H1 (cell line): ENCODE results near the gene UNC13C. TPM values are rescaled to one million over a fixed set of nuclear protein-coding genes. Genes with fewer than 3 reads are reported as not detected.

ENCODE experiments used
- CTCF ChIA-PET: fragments of 300-600 bp; sonication (Branson Sonifier 250); formaldehyde crosslinking; loops from one replicate; lab custom pipeline; 2021; ENCODE audit not compliant: partially characterized antibody; lab: Charles Lee
- POLR2A ChIA-PET: fragments of 300-600 bp; sonication (Branson Sonifier 250); formaldehyde crosslinking; loops from one replicate; lab custom pipeline; 2021; ENCODE audit warnings: inconsistent platforms; ENCODE audit not compliant: partially characterized antibody; lab: Charles Lee
- DNase-seq, 2 experiments: peaks; one replicate each; pipeline versions ENCODE4 v3.0.0 to v3.0.0-alpha.2; 2010 to 2022; ENCODE audit warnings: low spot score in 2 of 2, low read depth in 1 of 2, mixed read lengths in 1 of 2
- FAIRE-seq: peaks from 2 replicates; lab custom pipeline; 2011; peaks lifted over from hg19 to GRCh38; lab: Jason Lieb, UNC
- H2AFZ ChIP-seq: 2 replicates; pipeline ENCODE4 v1.8.1; 2012; ENCODE audit warnings: low read length, inconsistent platforms
- H2AK5ac ChIP-seq: 2 replicates; pipeline ENCODE4 v1.6.1; 2013; ENCODE audit warnings: low read depth, low read length
- H2BK120ac ChIP-seq: replicated peaks from 2 replicates; pipeline ENCODE3; 2013; ENCODE audit warnings: low read depth, low read length, inconsistent platforms
- H2BK12ac ChIP-seq: 2 replicates; pipeline ENCODE4 v1.6.1; 2013; ENCODE audit warnings: low read depth, low read length
- H2BK15ac ChIP-seq: 2 replicates; pipeline ENCODE4 v1.6.1; 2013; ENCODE audit warnings: low read length
- H2BK20ac ChIP-seq: 2 replicates; pipeline ENCODE4 v1.6.1; 2013; ENCODE audit warnings: low read length
- H2BK5ac ChIP-seq: 2 replicates; pipeline ENCODE4 v1.6.1; 2013; ENCODE audit warnings: low read depth, low read length
- H3K14ac ChIP-seq: 2 replicates; pipeline ENCODE4 v1.6.1; 2013; ENCODE audit warnings: inconsistent platforms; ENCODE audit not compliant: insufficient read length
- H3K18ac ChIP-seq: 2 replicates; pipeline ENCODE4 v1.6.1; 2013; ENCODE audit warnings: low read length; ENCODE audit errors: extremely low read depth
- H3K23ac ChIP-seq: 2 replicates; pipeline ENCODE4 v1.6.1; 2013; ENCODE audit warnings: inconsistent platforms; ENCODE audit not compliant: insufficient read length
- H3K23me2 ChIP-seq: 2 replicates; pipeline ENCODE4 v1.6.1; 2013; ENCODE audit warnings: low read depth, low read length
- H3K27ac ChIP-seq: 2 replicates; pipeline ENCODE4 v1.6.1; 2011; ENCODE audit warnings: low read depth, low read length, inconsistent platforms
- H3K27me3 ChIP-seq, 4 experiments: replicated peaks in 1 of 4; 1 replicate in 1 of 4; 2 replicates in 3 of 4; pipeline versions ENCODE4 v1.6.1 to v1.8.1; 2011 to 2013; ENCODE audit warnings: low read length in 3 of 4, mild to moderate bottlenecking in 3 of 4, inconsistent platforms in 2 of 4, mixed read lengths in 2 of 4, moderate library complexity in 1 of 4; ENCODE audit not compliant: control insufficient read depth in 3 of 4, insufficient read depth in 3 of 4; ENCODE audit errors: extremely low read depth in 1 of 4
- H3K36me3 ChIP-seq, 4 experiments: 2 replicates each; pipeline versions ENCODE4 v1.6.1 to v1.8.1; 2011 to 2013; ENCODE audit warnings: mild to moderate bottlenecking in 4 of 4, low read length in 3 of 4, moderate library complexity in 2 of 4, control low read depth in 1 of 4, inconsistent platforms in 1 of 4; ENCODE audit not compliant: insufficient read depth in 4 of 4, control insufficient read depth in 2 of 4
- H3K4ac ChIP-seq: replicated peaks from 2 replicates; pipeline ENCODE3; 2013; ENCODE audit warnings: low read length, low read depth, mixed read lengths, inconsistent platforms; ENCODE audit not compliant: insufficient read length
- H3K4me1 ChIP-seq, 4 experiments: replicated peaks in 1 of 4; 1 replicate in 1 of 4; 2 replicates in 3 of 4; pipeline versions ENCODE4 v1.6.1 to v1.8.1; 2011 to 2013; ENCODE audit warnings: low read length in 3 of 4, inconsistent platforms in 2 of 4, mixed read lengths in 1 of 4; ENCODE audit not compliant: insufficient read depth in 4 of 4, control insufficient read depth in 3 of 4
- H3K4me2 ChIP-seq, 2 experiments: 2 replicates each; pipeline versions ENCODE4 v1.6.1 to v1.8.1; 2011 to 2013; ENCODE audit warnings: low read depth in 2 of 2, low read length in 2 of 2, control low read depth in 1 of 2, inconsistent platforms in 1 of 2, mild to moderate bottlenecking in 1 of 2; ENCODE audit not compliant: insufficient read depth in 1 of 2
- H3K4me3 ChIP-seq, 4 experiments: fragments of 200-600, 300-600 bp in 1 of 4; sonication (generic), shearing (Covaris generic), sonication (Bioruptor Twin) in 1 of 4; 2 replicates each; pipeline versions ENCODE4 v1.5.1 to v1.8.1; 2011 to 2016; ENCODE audit warnings: low read length in 4 of 4, low read depth in 3 of 4, control low read depth in 2 of 4, inconsistent platforms in 2 of 4, mild to moderate bottlenecking in 2 of 4, mixed read lengths in 1 of 4, moderate library complexity in 1 of 4; ENCODE audit not compliant: insufficient read depth in 2 of 4; ENCODE audit errors: extremely low read depth in 1 of 4
- H3K56ac ChIP-seq: replicated peaks from 2 replicates; pipeline ENCODE3; 2013; ENCODE audit warnings: low read depth, mild to moderate bottlenecking, mixed read lengths, low read length, inconsistent platforms; ENCODE audit not compliant: insufficient read length
- H3K79me1 ChIP-seq: 2 replicates; pipeline ENCODE4 v1.6.1; 2013; ENCODE audit warnings: low read depth, low read length, control low read depth
- H3K79me2 ChIP-seq, 2 experiments: 2 replicates each; pipeline versions ENCODE4 v1.6.1 to v1.8.1; 2012 to 2013; ENCODE audit warnings: low read length in 2 of 2, mild to moderate bottlenecking in 2 of 2, inconsistent platforms in 1 of 2; ENCODE audit not compliant: insufficient read depth in 2 of 2, control insufficient read depth in 1 of 2
- H3K9ac ChIP-seq, 4 experiments: replicated peaks in 1 of 4; 1 replicate in 1 of 4; 2 replicates in 3 of 4; pipeline versions ENCODE4 v1.6.1 to v1.8.1; 2011 to 2013; ENCODE audit warnings: low read depth in 3 of 4, low read length in 3 of 4, control low read depth in 2 of 4, mild to moderate bottlenecking in 2 of 4, moderate library complexity in 2 of 4, inconsistent platforms in 1 of 4; ENCODE audit errors: extremely low read depth in 1 of 4
- H3K9me3 ChIP-seq, 2 experiments: 2 replicates each; pipeline versions ENCODE4 v1.6.1 to v1.8.1; 2012 to 2013; ENCODE audit warnings: mild to moderate bottlenecking in 2 of 2, moderate library complexity in 2 of 2, control low read depth in 1 of 2, inconsistent platforms in 1 of 2, low read depth in 1 of 2, low read length in 1 of 2, mixed read lengths in 1 of 2; ENCODE audit not compliant: insufficient read depth in 2 of 2
- H4K20me1 ChIP-seq, 2 experiments: replicated peaks in 1 of 2; 2 replicates each; pipeline versions ENCODE3 to v1.8.1; 2011 to 2013; ENCODE audit warnings: inconsistent platforms in 2 of 2, low read length in 2 of 2, mild to moderate bottlenecking in 1 of 2; ENCODE audit not compliant: insufficient read depth in 2 of 2, control insufficient read depth in 1 of 2
- H4K5ac ChIP-seq: 2 replicates; pipeline ENCODE4 v1.6.1; 2013; ENCODE audit warnings: low read length, low read depth, mixed read lengths, inconsistent platforms; ENCODE audit not compliant: insufficient read length
- H4K8ac ChIP-seq: 2 replicates; pipeline ENCODE4 v1.8.0; 2013; ENCODE audit warnings: mild to moderate bottlenecking, moderate library complexity, low read length, inconsistent platforms; ENCODE audit not compliant: insufficient read depth; ENCODE audit errors: extremely low read depth
- H4K91ac ChIP-seq: replicated peaks from 2 replicates; pipeline ENCODE3; 2013; ENCODE audit warnings: low read length, mixed read lengths, inconsistent platforms; ENCODE audit not compliant: insufficient read length
- ATF3 ChIP-seq: IDR thresholded peaks from 2 replicates; pipeline ENCODE4 v1.6.1; 2011; ENCODE audit warnings: low read depth, mild to moderate bottlenecking, low read length; ENCODE audit not compliant: insufficient read depth
- CBX5 ChIP-seq: fragments of 300-800, 300-1000 bp; sonication (generic); IDR thresholded peaks from 2 replicates; pipeline ENCODE4 v1.7.1; 2016; ENCODE audit warnings: antibody characterized with exemption, low read length, low read depth
- CHD1 ChIP-seq: IDR thresholded peaks from 2 replicates; pipeline ENCODE4 v1.6.1; 2012; ENCODE audit warnings: low read depth, low read length, improper control_type of control experiment
- CTCF ChIP-seq, 3 experiments: IDR thresholded peaks; 1 replicate in 2 of 3; 2 replicates in 1 of 3; pipeline versions ENCODE4 v1.5.1 to v1.6.1; 2011; ENCODE audit warnings: low read length in 3 of 3, mild to moderate bottlenecking in 3 of 3, inconsistent platforms in 2 of 3, low read depth in 1 of 3, moderate library complexity in 1 of 3; ENCODE audit not compliant: insufficient read depth in 1 of 3; ENCODE audit errors: control extremely low read depth in 1 of 3
- POLR2A ChIP-seq, 2 experiments: IDR thresholded peaks; 1 replicate in 1 of 2; 2 replicates in 1 of 2; pipeline ENCODE4 v1.6.1; 2011; ENCODE audit warnings: low read depth in 2 of 2, low read length in 2 of 2, mild to moderate bottlenecking in 2 of 2; ENCODE audit errors: control extremely low read depth in 1 of 2
- RFX5 ChIP-seq: IDR thresholded peaks from 2 replicates; pipeline ENCODE4 v1.6.1; 2011; ENCODE audit warnings: low read depth, low read length, improper control_type of control experiment, borderline replicate concordance
- SP2 ChIP-seq: IDR thresholded peaks from 2 replicates; pipeline ENCODE4 v1.6.1; 2012; ENCODE audit warnings: mild to moderate bottlenecking, low read length, inconsistent platforms
- SP4 ChIP-seq: IDR thresholded peaks from 2 replicates; pipeline ENCODE4 v1.6.1; 2012; ENCODE audit warnings: low read length, inconsistent platforms
- TBP ChIP-seq: IDR thresholded peaks from 2 replicates; pipeline ENCODE4 v1.6.1; 2011; ENCODE audit warnings: low read depth, low read length, improper control_type of control experiment
- WGBS, 2 experiments: shearing (Covaris generic) in 1 of 2; methylation state at CpG; one replicate each; pipeline versions ENCODE4 v1.1.6 to v1.1.7; 2013 to 2015; ENCODE audit warnings: low lambda C conversion rate in 2 of 2, mixed read lengths in 2 of 2, inconsistent platforms in 1 of 2, low coverage in 1 of 2, missing lambda C conversion rate in 1 of 2; ENCODE audit not compliant: insufficient replicate concordance in 2 of 2, insufficient coverage in 1 of 2, insufficient read length in 1 of 2; ENCODE audit errors: extremely low coverage in 1 of 2, missing lambda C conversion rate in 1 of 2; 5-methylcytosine and 5-hydroxymethylcytosine counted together
- polyA plus RNA-seq, 7 experiments: library from polyadenylated mRNA; depleted of rRNA in 3 of 7; stranded (reverse) in 5 of 7; unstranded in 2 of 7; fragments of >200 nt in 5 of 7; fragments of 200-250 nt in 2 of 7; gene quantifications; 1 replicate in 5 of 7; 2 replicates in 1 of 7; 4 replicates in 1 of 7; pipeline versions ENCODE4 v1.2.1 to v1.2.3, GENCODE V29; 2011 to 2013; ENCODE audit warnings: missing spikeins in 2 of 7, mixed read lengths in 2 of 7
- total RNA-seq: library from RNA; stranded (reverse); fragmentation: NEBNext Ultra II Directional; extraction: Animal tissue kit (Norgen Biotek cat#: 25700); gene quantifications from 2 replicates; pipeline ENCODE4 v1.2.1, GENCODE V29; 2021

Gene UNC13C
- total and polyA plus RNA-seq, 2 of the 8 experiments (the other 6 are each of a cell fraction or from before 2014, with no cell fraction given): 0.02 to 0.13 TPM

DNA sequence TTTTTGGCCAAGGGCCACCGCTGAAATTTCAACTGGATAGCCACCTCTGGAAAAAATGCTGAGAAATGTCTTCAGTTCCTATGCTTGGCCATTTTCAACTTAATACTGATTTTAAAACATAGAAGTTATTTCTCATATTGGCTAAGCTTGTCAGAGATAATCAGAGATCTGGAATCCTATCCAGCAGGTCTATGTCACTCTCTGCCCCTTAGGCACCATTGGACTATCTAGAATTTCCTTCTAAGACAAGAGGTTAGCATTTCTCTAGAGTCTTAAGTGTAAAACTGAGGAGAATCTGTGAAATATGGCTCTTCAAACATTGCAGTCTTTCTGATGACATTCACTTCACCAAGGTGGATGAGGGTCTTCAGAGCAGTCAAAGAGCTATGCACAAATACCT, 597.3 kb downstream of the UNC13C start:
- CTCF ChIA-PET: no interaction called here
- H2BK20ac ChIP-seq: no peak overlapping the region
- peaks cover 0 to 5% of the 10 kb centered on the region in 2 experiments; a peak in 1 of 4 replicates for H3K9me3 ChIP-seq
- no peak overlapping the region for H2BK12ac ChIP-seq
- H3K23ac ChIP-seq: no peak overlapping the region
- 79% methylated on average over 1 of the region's 1 CpG; no CpG with 5 or more reads in 1 of the 2 experiments for WGBS, 2 experiments
- H3K4me3 ChIP-seq: no peak overlapping the region
- H3K23me2 ChIP-seq: no peaks in the 10 kb centered on the region
- no peak overlapping the region for H2BK120ac ChIP-seq
- no peak overlapping the region for H2AK5ac ChIP-seq
- no peak for FAIRE-seq
- H3K4me1 ChIP-seq: no peaks in the 10 kb centered on the region
- no peak overlapping the region for H2AFZ ChIP-seq
- H4K91ac ChIP-seq: no peak overlapping the region
- no peak overlapping the region for H3K4me2 ChIP-seq
- H3K56ac ChIP-seq: no peak overlapping the region
- no peak overlapping the region for H2BK5ac ChIP-seq
- H2BK15ac ChIP-seq: no peak overlapping the region
- H3K27me3 ChIP-seq: no peaks in the 10 kb centered on the region
- H3K79me1 ChIP-seq: no peaks in the 10 kb centered on the region
- no peak overlapping the region for H3K4ac ChIP-seq
- H4K5ac ChIP-seq: no peak overlapping the region
- no peaks in the 10 kb centered on the region for H3K79me2 ChIP-seq
- no peak overlapping the region for H3K14ac ChIP-seq
- no peak for DNase-seq
- TF ChIP-seq CBX5 (no peak), RFX5 (no peak), SP2 (no peak), POLR2A (IDR thresholded peaks at IDR 0.05; ENCODE audit: control extremely low read depth in 1 of 2, low read depth in 2 of 2, low read length in 2 of 2) (no peak), SP4 (no peak), TBP (no peak), CHD1 (no peak), CTCF (IDR thresholded peaks at IDR 0.05; ENCODE audit: control extremely low read depth in 1 of 3, insufficient read depth in 1 of 3, low read depth in 1 of 3, low read length in 3 of 3) (no peak), ATF3 (no peak)
- no peaks in the 10 kb centered on the region for H4K20me1 ChIP-seq
- H3K36me3 ChIP-seq: no peaks in the 10 kb centered on the region
- H4K8ac ChIP-seq: no peak overlapping the region
- POLR2A ChIA-PET: no interaction called here
- no peak overlapping the region for H3K18ac ChIP-seq
- no peak overlapping the region for H3K27ac ChIP-seq
- H3K9ac ChIP-seq: no peak overlapping the region
